CD4-positive, alpha-beta T cell treated with Interleukin-17A for 4 hours (primary cell): ENCODE results near the gene MARCKSL1.
"Not testable (repeated sequence)": the region's sequence is repeated elsewhere in the genome, so short reads cannot be mapped to it uniquely, and the experiment has no call there.

ENCODE experiments used
- DNase-seq: peaks from one replicate; pipeline ENCODE4 v3.0.0-alpha.2; 2020; ENCODE audit warnings: mixed read lengths

Gene MARCKSL1

GRCh38 chr1:32331549-32331948 lies 4.5 kb downstream of the MARCKSL1 start:
- no peak for DNase-seq

- DNase-seq = no peak
Measured at GRCh38 chr1:32330558-32331151, 5.4 kb downstream of the MARCKSL1 start.

- no peak for DNase-seq
Measured at GRCh38 chr1:32329931-32330466, 6.0 kb downstream of the MARCKSL1 start.

GRCh38 chr1:32327204-32327603 lies 8.8 kb downstream of the MARCKSL1 start:
- no peak for DNase-seq

- DNase-seq = peak; percentile 60
Measured at GRCh38 chr1:32321712-32322291, 14.2 kb downstream of the MARCKSL1 start.

GRCh38 chr1:32318127-32318869 lies 17.7 kb downstream of the MARCKSL1 start:
- no peak for DNase-seq

GRCh38 chr1:32316903-32317277 lies 19.1 kb downstream of the MARCKSL1 start:
- no peak for DNase-seq

GRCh38 chr1:32311709-32312393 lies 24.2 kb downstream of the MARCKSL1 start:
- no peak for DNase-seq

- no peak for DNase-seq
Measured at GRCh38 chr1:32309960-32310359, 26.1 kb downstream of the MARCKSL1 start.

- no peak for DNase-seq
Measured at GRCh38 chr1:32307324-32307723, 28.7 kb downstream of the MARCKSL1 start.

- no peak for DNase-seq
Measured at GRCh38 chr1:32305310-32305709, 30.7 kb downstream of the MARCKSL1 start.

GRCh38 chr1:32303997-32304622 lies 31.9 kb downstream of the MARCKSL1 start:
- DNase-seq = no peak

- no peak for DNase-seq
Measured at GRCh38 chr1:32303358-32303757, 32.7 kb downstream of the MARCKSL1 start.

GRCh38 chr1:32299327-32299726 lies 36.7 kb downstream of the MARCKSL1 start:
- no peak for DNase-seq

- not testable (repeated sequence) for DNase-seq
Measured at GRCh38 chr1:32298211-32298610, 37.8 kb downstream of the MARCKSL1 start.

- DNase-seq = peak; percentile 97
Measured at GRCh38 chr1:32291708-32292538, 44.1 kb downstream of the MARCKSL1 start, which contains the start of gene HDAC1. TSS of gene HDAC1 (plus strand) at chr1:32292083. CDS start at chr1:32292170, 87 bp downstream.

GRCh38 chr1:32291145-32291707 lies 44.8 kb downstream of the MARCKSL1 start:
- no peak for DNase-seq

- no peak for DNase-seq
Measured at GRCh38 chr1:32289256-32289655, 46.8 kb downstream of the MARCKSL1 start.

GRCh38 chr1:32286763-32287162 lies 49.3 kb downstream of the MARCKSL1 start:
- DNase-seq = no peak

- no peak for DNase-seq
Measured at GRCh38 chr1:32285658-32286057, 50.4 kb downstream of the MARCKSL1 start.

- not testable (repeated sequence) for DNase-seq
Measured at GRCh38 chr1:32284777-32285176, 51.3 kb downstream of the MARCKSL1 start.
